Osteocyte (in vitro differentiated cells): ENCODE results near the gene SEPTIN10. TPM values are rescaled to one million over a fixed set of nuclear protein-coding genes. Genes with fewer than 3 reads are reported as not detected.

Experiments
- DNase-seq: peaks from one replicate; pipeline ENCODE4 v3.0.0; 2021; ENCODE audit warnings: mixed read lengths; ENCODE audit not compliant: unreplicated experiment; ENCODE audit errors: extremely low spot score
- H3K27ac Mint-ChIP-seq: one replicate; pipeline ENCODE4 v1.8.0; 2021; ENCODE audit warnings: mild to moderate bottlenecking, mixed read lengths; ENCODE audit not compliant: unreplicated experiment
- H3K27me3 Mint-ChIP-seq: one replicate; pipeline ENCODE4 v1.8.0; 2021; ENCODE audit warnings: mixed read lengths; ENCODE audit not compliant: unreplicated experiment
- H3K36me3 Mint-ChIP-seq: one replicate; pipeline ENCODE4 v1.8.0; 2021; ENCODE audit warnings: mixed read lengths; ENCODE audit not compliant: unreplicated experiment
- H3K4me1 Mint-ChIP-seq: one replicate; pipeline ENCODE4 v1.8.0; 2021; ENCODE audit warnings: mixed read lengths; ENCODE audit not compliant: unreplicated experiment
- H3K4me3 Mint-ChIP-seq: one replicate; pipeline ENCODE4 v1.8.0; 2021; ENCODE audit warnings: mild to moderate bottlenecking, moderate library complexity, mixed read lengths; ENCODE audit not compliant: unreplicated experiment
- H3K9me3 Mint-ChIP-seq: one replicate; pipeline ENCODE4 v1.8.0; 2021; ENCODE audit warnings: mixed read lengths; ENCODE audit not compliant: unreplicated experiment
- total RNA-seq: library from RNA; stranded (reverse); gene quantifications from 2 replicates; pipeline ENCODE4 v1.2.1, GENCODE V29; 2021
- TF ChIP-seq, protein P1 (sequence below): fragments of 200-600 bp; sonication (generic); IDR thresholded peaks from 2 replicates; pipeline ENCODE4 v1.5.0; 2021; ENCODE audit warnings: antibody characterized with exemption, mild to moderate bottlenecking, moderate library complexity

Gene SEPTIN10
- total RNA-seq, 1 donor from 2014 or later, result 109 TPM

DNA sequence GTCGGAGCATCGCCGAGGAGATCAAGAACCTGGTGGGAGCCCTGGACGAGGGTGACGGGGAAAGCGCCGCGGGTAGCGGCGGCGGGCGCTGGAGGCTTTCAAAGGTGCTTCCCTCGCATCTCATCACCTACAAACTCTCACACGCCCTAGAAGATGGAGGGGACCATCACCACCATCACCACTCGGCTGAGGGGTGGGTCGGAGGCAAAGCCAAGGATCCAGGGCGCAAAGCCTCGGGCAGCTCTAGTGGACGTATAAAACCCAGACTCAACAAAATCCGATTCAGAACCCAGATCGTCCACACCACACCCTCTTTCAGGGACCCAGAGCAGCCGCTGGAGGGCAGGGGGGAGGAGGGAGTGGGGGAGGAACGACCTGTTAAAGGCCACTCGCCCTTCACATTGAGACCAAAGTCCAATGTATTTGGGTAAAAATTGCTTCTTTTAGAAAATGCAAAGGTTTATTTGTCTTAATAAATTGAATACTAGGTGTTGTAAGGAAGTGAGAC is 1.9 kb upstream of the SEPTIN10 start:
- Mint-ChIP-seq H3K27ac (peak overlapping the region; percentile 18), H3K36me3 (peaks cover 1% of the 10 kb centered on the region), H3K9me3 (no peaks in the 10 kb centered on the region), H3K4me3 (peak overlapping the region; percentile 70), H3K27me3 (no peaks in the 10 kb centered on the region), H3K4me1 (peaks cover 45% of the 10 kb centered on the region)
- TF ChIP-seq, protein P1, sequence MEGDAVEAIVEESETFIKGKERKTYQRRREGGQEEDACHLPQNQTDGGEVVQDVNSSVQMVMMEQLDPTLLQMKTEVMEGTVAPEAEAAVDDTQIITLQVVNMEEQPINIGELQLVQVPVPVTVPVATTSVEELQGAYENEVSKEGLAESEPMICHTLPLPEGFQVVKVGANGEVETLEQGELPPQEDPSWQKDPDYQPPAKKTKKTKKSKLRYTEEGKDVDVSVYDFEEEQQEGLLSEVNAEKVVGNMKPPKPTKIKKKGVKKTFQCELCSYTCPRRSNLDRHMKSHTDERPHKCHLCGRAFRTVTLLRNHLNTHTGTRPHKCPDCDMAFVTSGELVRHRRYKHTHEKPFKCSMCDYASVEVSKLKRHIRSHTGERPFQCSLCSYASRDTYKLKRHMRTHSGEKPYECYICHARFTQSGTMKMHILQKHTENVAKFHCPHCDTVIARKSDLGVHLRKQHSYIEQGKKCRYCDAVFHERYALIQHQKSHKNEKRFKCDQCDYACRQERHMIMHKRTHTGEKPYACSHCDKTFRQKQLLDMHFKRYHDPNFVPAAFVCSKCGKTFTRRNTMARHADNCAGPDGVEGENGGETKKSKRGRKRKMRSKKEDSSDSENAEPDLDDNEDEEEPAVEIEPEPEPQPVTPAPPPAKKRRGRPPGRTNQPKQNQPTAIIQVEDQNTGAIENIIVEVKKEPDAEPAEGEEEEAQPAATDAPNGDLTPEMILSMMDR, result peak; percentile 12
- DNase-seq, result no peak

DNA sequence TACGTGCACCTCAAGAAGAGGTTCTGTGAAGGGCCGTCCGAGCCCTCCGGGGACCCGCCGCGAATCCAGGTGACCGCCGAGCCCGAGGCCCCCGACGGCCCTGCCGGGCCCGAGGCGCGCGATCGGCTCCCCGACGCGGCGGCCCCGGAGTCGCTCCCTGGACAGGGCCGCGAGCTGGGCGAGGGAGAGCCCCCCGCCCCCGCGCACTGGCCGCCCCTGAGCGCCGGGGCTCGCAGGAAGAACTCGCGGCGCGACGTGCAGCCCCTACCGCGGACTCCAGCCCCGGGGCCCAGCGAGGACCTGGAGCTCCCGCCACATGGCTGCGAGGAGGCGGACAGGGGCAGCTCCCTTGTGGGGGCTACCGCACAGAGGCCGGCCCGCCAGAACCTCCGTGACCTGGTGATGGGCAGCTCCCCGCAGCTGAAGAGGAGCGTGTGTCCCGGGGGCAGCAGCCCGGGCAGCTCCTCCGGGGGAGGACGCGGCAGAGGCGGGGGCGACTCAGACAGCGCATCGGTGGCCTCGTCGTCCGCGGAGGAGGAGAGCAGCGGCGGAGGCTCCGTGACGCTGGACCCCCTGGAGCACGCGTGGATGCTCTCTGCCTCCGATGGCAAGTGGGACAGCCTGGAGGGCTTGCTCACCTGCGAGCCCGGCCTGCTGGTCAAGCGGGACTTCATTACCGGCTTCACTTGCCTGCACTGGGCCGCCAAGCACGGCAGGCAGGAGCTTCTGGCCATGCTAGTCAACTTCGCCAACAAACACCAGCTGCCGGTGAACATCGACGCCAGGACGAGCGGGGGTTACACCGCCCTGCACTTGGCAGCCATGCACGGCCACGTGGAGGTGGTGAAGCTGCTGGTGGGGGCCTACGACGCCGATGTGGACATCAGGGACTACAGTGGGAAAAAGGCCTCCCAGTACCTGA is 1.2 kb upstream of the SEPTIN10 start:
- peaks cover 49% of the 10 kb centered on the region for H3K4me1 Mint-ChIP-seq
- DNase-seq, result no peak
- H3K27ac Mint-ChIP-seq, result peak overlapping the region; percentile 18

DNA sequence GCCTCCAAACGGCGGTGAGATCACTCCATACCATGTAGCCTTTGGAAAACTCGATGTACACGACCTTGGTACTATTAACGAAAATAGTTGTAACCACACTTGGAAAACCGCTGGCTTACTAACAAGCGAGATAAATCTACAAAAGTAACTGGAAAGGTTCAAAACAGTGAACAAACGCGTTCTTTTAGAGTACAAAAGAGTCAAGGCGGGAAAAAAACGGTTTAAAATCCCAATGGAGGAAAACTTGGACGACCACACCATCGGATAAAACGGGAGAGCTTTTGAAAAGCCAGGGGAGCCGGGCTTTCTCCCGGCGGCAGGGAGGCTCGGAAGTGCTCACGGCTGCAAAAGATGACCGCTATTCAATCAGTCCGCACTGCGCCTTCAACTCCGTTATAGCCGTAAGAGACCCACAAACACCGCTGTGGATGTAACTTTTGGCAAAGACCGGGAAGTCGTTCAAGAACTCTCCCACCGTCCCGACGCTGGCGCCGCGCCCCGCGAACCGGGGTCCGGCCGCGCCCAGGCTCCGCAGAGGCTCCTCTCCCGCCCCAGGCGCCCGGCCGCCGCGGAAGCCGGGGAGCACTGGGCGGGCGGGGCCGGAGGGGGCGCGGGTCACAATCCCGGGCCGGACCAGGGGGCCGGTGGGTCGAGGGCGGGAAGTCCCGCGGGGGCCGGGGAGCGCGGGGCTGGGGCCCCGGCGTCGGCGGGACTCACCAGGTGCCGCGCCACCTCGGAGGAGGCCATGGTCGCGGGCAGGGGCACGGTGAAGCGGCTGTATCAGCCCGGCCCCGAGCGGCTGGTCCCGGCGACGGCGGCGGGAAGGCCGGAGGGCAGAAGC is 465 bp downstream of the SEPTIN10 start:
- H3K4me3 Mint-ChIP-seq, result peak overlapping the region; percentile 94
- peak; percentile 86 for DNase-seq
- no peaks in the 10 kb centered on the region for H3K36me3 Mint-ChIP-seq
- H3K27ac Mint-ChIP-seq, result peak overlapping the region; percentile 98
- H3K9me3 Mint-ChIP-seq, result no peaks in the 10 kb centered on the region
- TF ChIP-seq, protein P1, result no peak
- H3K4me1 Mint-ChIP-seq, result peaks cover 63% of the 10 kb centered on the region
- H3K27me3 Mint-ChIP-seq, result no peaks in the 10 kb centered on the region

More for the DNA sequence above, 1.2 kb upstream of the SEPTIN10 start:
- Mint-ChIP-seq H3K27me3 (no peaks in the 10 kb centered on the region), H3K36me3 (peaks cover 1% of the 10 kb centered on the region), H3K4me3 (peak overlapping the region; percentile 70), H3K9me3 (no peaks in the 10 kb centered on the region)
- TF ChIP-seq, protein P1, result no peak

DNA sequence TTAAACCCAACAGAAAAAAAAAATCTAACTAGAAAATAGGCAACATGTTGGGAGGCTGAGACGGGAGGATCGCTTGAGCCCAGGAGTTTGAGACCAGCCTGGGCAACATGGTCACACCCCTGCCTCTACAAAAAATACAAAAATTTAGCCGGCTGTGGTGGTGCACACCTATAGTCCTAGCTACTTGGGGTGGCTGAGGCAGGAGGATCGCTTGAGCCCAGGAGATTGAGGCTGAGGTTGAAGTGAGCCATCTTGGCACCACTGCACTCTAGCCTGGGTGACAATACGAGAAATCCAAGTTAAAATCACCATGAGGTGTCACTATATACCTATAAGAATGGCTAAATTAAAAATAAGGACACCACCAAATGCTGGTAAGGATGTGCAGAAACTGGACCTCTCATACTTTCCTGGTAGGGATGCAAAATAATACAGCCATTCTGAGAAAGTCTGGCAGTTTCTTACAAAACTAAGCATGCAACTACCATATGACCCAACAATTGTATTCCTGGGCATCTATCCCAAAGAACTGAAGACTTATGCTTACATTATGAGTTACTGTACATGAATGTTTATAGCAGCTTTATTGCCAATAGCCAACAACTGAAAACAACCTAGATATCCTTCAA is 2.2 kb downstream of the SEPTIN10 start:
- no peaks in the 10 kb centered on the region for H3K27me3 Mint-ChIP-seq
- peak overlapping the region; percentile 98 for H3K27ac Mint-ChIP-seq
- no peaks in the 10 kb centered on the region for H3K36me3 Mint-ChIP-seq
- TF ChIP-seq, protein P1, result peak; percentile 26
- no peaks in the 10 kb centered on the region for H3K9me3 Mint-ChIP-seq
- no peak for DNase-seq
- peak overlapping the region; percentile 94 for H3K4me3 Mint-ChIP-seq
- H3K4me1 Mint-ChIP-seq, result peaks cover 71% of the 10 kb centered on the region
